ENCODE measurements around the gene PPDPF.
"Not testable (repeated sequence)": the region's sequence is repeated elsewhere in the genome, so short reads cannot be mapped to it uniquely, and the experiment has no call there.

Gene PPDPF

GRCh38 chr20:63477944-63478343, 42.6 kb upstream of the PPDPF start:
- TF ChIP-seq, protein P1, sequence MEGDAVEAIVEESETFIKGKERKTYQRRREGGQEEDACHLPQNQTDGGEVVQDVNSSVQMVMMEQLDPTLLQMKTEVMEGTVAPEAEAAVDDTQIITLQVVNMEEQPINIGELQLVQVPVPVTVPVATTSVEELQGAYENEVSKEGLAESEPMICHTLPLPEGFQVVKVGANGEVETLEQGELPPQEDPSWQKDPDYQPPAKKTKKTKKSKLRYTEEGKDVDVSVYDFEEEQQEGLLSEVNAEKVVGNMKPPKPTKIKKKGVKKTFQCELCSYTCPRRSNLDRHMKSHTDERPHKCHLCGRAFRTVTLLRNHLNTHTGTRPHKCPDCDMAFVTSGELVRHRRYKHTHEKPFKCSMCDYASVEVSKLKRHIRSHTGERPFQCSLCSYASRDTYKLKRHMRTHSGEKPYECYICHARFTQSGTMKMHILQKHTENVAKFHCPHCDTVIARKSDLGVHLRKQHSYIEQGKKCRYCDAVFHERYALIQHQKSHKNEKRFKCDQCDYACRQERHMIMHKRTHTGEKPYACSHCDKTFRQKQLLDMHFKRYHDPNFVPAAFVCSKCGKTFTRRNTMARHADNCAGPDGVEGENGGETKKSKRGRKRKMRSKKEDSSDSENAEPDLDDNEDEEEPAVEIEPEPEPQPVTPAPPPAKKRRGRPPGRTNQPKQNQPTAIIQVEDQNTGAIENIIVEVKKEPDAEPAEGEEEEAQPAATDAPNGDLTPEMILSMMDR (IDR thresholded peaks at IDR 0.05) = no peak
- H3K79me2 ChIP-seq = no peaks in the 10 kb centered on the region
- no peaks in the 10 kb centered on the region for H3K36me3 ChIP-seq (ENCODE audit: control insufficient read depth, insufficient read depth, low read length)
- no peak overlapping the region for H3K27ac ChIP-seq
- no peak overlapping the region for H3K4me3 ChIP-seq (ENCODE audit: low read depth, low read length)
- no peaks in the 10 kb centered on the region for H3K9me3 ChIP-seq (ENCODE audit: control insufficient read depth, low read length)
- no peak overlapping the region for H3K4me2 ChIP-seq (ENCODE audit: low read length)
- peaks cover 16% of the 10 kb centered on the region for H3K27me3 ChIP-seq (ENCODE audit: control insufficient read depth, insufficient read depth, low read length)
- no peak overlapping the region for H3K9ac ChIP-seq
- H2AFZ ChIP-seq = no peak overlapping the region
- H3K4me1 ChIP-seq = no peaks in the 10 kb centered on the region

DNA sequence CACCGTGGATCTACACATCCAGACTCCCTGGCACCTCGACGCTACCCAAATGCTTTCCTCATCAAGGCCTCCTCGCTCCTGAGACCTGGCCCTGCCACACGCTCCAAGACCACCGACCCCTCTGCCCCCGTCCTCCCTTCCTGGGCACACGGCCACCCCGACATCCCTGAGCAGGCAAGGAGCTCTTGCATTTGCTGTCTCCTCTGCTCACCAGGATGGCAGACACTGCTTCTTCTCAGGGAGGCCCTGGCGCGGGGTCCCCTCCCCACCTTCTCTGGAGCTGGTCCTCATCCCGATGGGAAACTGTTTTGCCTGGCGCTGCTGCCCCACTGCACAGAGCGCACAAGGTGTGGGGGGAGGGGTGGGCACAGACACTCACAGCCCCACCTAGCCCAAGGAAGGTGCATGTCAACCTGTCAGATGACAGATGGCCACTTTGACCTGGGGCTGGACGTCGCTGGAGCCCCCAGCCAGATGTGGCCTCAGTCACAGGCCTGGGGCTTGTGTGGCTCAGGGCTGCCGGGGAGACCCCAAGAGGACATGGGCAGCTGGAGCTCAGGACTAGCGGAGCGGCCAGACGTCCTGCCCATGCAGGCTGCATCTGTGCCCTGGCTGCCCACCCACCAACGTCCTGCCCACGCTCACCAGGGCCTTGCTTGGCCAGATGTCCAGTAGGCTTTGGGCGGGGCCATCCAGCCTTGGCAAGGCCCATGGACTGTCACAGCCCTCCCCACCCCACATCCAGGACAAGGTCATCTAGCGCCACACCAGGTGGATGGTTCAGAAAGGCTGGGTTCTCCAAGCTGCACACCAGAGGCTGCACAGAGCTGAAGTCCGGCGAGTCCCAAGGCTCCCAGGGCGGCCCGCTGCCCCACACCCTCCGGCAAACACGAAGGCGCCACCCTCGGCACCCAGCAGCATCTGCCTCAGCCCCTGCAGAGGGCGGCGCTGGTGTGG, 41.9 kb upstream of the PPDPF start:
- H2AFZ ChIP-seq = no peak overlapping the region
- no peaks in the 10 kb centered on the region for H3K9me3 ChIP-seq (ENCODE audit: control insufficient read depth, low read length)
- no peak overlapping the region for H3K4me3 ChIP-seq (ENCODE audit: low read depth, low read length)
- H3K79me2 ChIP-seq = no peaks in the 10 kb centered on the region
- H3K4me1 ChIP-seq = no peaks in the 10 kb centered on the region
- no peak overlapping the region for H3K27ac ChIP-seq
- no peak overlapping the region for H3K4me2 ChIP-seq (ENCODE audit: low read length)
- H3K36me3 ChIP-seq (ENCODE audit: control insufficient read depth, insufficient read depth, low read length) = no peaks in the 10 kb centered on the region
- no peak overlapping the region for H3K9ac ChIP-seq
- TF ChIP-seq, protein P1 (IDR thresholded peaks at IDR 0.05) = no peak
- peaks cover 16% of the 10 kb centered on the region for H3K27me3 ChIP-seq (ENCODE audit: control insufficient read depth, insufficient read depth, low read length)

GRCh38 chr20:63479695-63480419, 40.7 kb upstream of the PPDPF start:
- H3K4me1 ChIP-seq; H3K27ac ChIP-seq; H3K4me3 ChIP-seq (ENCODE audit: low read depth, low read length); H3K36me3 ChIP-seq (ENCODE audit: control insufficient read depth, insufficient read depth, low read length); H3K27me3 ChIP-seq (ENCODE audit: control insufficient read depth, insufficient read depth, low read length); H3K4me2 ChIP-seq (ENCODE audit: low read length); H3K9me3 ChIP-seq (ENCODE audit: control insufficient read depth, low read length); H3K79me2 ChIP-seq; H3K9ac ChIP-seq; H2AFZ ChIP-seq: not testable (repeated sequence)

- H3K9me3 ChIP-seq (ENCODE audit: control insufficient read depth, low read length) = no peaks in the 10 kb centered on the region
- no peak overlapping the region for H3K4me2 ChIP-seq (ENCODE audit: low read length)
- H3K79me2 ChIP-seq = no peaks in the 10 kb centered on the region
- no peak overlapping the region for H3K4me3 ChIP-seq (ENCODE audit: low read depth, low read length)
- no peak overlapping the region for H3K9ac ChIP-seq
- no peaks in the 10 kb centered on the region for H3K4me1 ChIP-seq
- H3K27ac ChIP-seq = no peak overlapping the region
- H2AFZ ChIP-seq = no peak overlapping the region
- TF ChIP-seq, protein P1 (IDR thresholded peaks at IDR 0.05) = no peak
- peaks cover 7% of the 10 kb centered on the region for H3K27me3 ChIP-seq (ENCODE audit: control insufficient read depth, insufficient read depth, low read length)
- no peaks in the 10 kb centered on the region for H3K36me3 ChIP-seq (ENCODE audit: control insufficient read depth, insufficient read depth, low read length)
Measured at GRCh38 chr20:63481503-63481902, 39.1 kb upstream of the PPDPF start.

- H3K79me2 ChIP-seq = no peaks in the 10 kb centered on the region
- no peak overlapping the region for H3K4me2 ChIP-seq (ENCODE audit: low read length)
- TF ChIP-seq, protein P1 (IDR thresholded peaks at IDR 0.05) = no peak
- no peak overlapping the region for H3K4me3 ChIP-seq (ENCODE audit: low read depth, low read length)
- H3K27ac ChIP-seq = no peak overlapping the region
- no peak overlapping the region for H3K9ac ChIP-seq
- no peaks in the 10 kb centered on the region for H3K9me3 ChIP-seq (ENCODE audit: control insufficient read depth, low read length)
- H3K27me3 ChIP-seq (ENCODE audit: control insufficient read depth, insufficient read depth, low read length) = peaks cover 7% of the 10 kb centered on the region
- no peaks in the 10 kb centered on the region for H3K4me1 ChIP-seq
- H3K36me3 ChIP-seq (ENCODE audit: control insufficient read depth, insufficient read depth, low read length) = no peaks in the 10 kb centered on the region
- H2AFZ ChIP-seq = no peak overlapping the region
Measured at GRCh38 chr20:63482021-63482587, 38.5 kb upstream of the PPDPF start.
